SK-N-SH (cell line): Measurements from ENCODE around the gene RASL12. TPM values are rescaled to one million over a fixed set of nuclear protein-coding genes. Genes with fewer than 3 reads are reported as not detected.

ENCODE experiments used
- CTCF ChIA-PET: fragments of 300-600, 350-600 bp; formaldehyde crosslinking; extraction: SDS; loops from one replicate; lab custom pipeline; 2021; lab: Yijun Ruan, JAX
- POLR2A ChIA-PET: fragments of 350-600 bp; sonication (Branson Sonifier 250); formaldehyde crosslinking; extraction: SDS; loops from one replicate; lab custom pipeline; 2020; ENCODE audit warnings: antibody characterized with exemption, inconsistent platforms; lab: Yijun Ruan, JAX
- DNase-seq: peaks from one replicate; pipeline ENCODE4 v3.0.0; 2012
- H2AFZ ChIP-seq: fragments of 200-600 bp; sonication (generic); 2 replicates; pipeline ENCODE4 v1.8.1; 2016; ENCODE audit warnings: antibody characterized with exemption, mild to moderate bottlenecking, low read depth
- H3F3A ChIP-seq: fragments of 200-600 bp; sonication (generic); replicated peaks from 2 replicates; pipeline ENCODE3; 2016; ENCODE audit warnings: antibody characterized with exemption, mild to moderate bottlenecking; ENCODE audit not compliant: insufficient read depth
- H3K27ac ChIP-seq, 2 experiments: fragments of 200-500 bp in 1 of 2; fragments of 200-600 bp in 1 of 2; sonication (Bioruptor generic) in 1 of 2; sonication (generic), shearing (Covaris generic) in 1 of 2; 2 replicates each; pipeline versions ENCODE4 v1.5.1 to v1.6.1; 2014 to 2016; ENCODE audit warnings: low read depth in 2 of 2, inconsistent platforms in 1 of 2, low read length in 1 of 2, mild to moderate bottlenecking in 1 of 2, mixed read lengths in 1 of 2
- H3K27me3 ChIP-seq: fragments of 200-600 bp; sonication (generic), shearing (Covaris generic); 2 replicates; pipeline ENCODE4 v1.6.1; 2016; ENCODE audit warnings: mixed run types; ENCODE audit not compliant: insufficient read depth
- H3K36me3 ChIP-seq, 2 experiments: fragments of 200-500 bp in 1 of 2; fragments of 200-600 bp in 1 of 2; sonication (Bioruptor generic) in 1 of 2; sonication (generic) in 1 of 2; replicated peaks in 1 of 2; 2 replicates each; pipeline versions ENCODE3 to v1.5.1; 2014 to 2016; ENCODE audit warnings: low read length in 1 of 2, mild to moderate bottlenecking in 1 of 2; ENCODE audit not compliant: insufficient read depth in 2 of 2, control insufficient read depth in 1 of 2
- H3K4me1 ChIP-seq, 2 experiments: fragments of 200-500 bp in 1 of 2; fragments of 200-600 bp in 1 of 2; sonication (Bioruptor generic) in 1 of 2; sonication (generic), shearing (Covaris generic) in 1 of 2; 2 replicates each; pipeline versions ENCODE4 v1.5.1 to v1.6.1; 2014 to 2016; ENCODE audit warnings: low read depth in 1 of 2, low read length in 1 of 2, mixed run types in 1 of 2; ENCODE audit not compliant: insufficient read depth in 2 of 2, control insufficient read depth in 1 of 2
- H3K4me2 ChIP-seq: fragments of 200-600 bp; sonication (generic), shearing (Covaris generic); 2 replicates; pipeline ENCODE4 v1.6.1; 2017; ENCODE audit warnings: mixed run types
- H3K4me3 ChIP-seq, 2 experiments: fragments of 200-500 bp in 1 of 2; fragments of 200-600 bp in 1 of 2; sonication (Bioruptor generic) in 1 of 2; sonication (generic), shearing (Covaris generic) in 1 of 2; 2 replicates each; pipeline versions ENCODE4 v1.5.1 to v1.8.1; 2014 to 2016; ENCODE audit warnings: low read depth in 2 of 2, inconsistent platforms in 1 of 2, low read length in 1 of 2, mild to moderate bottlenecking in 1 of 2, mixed read lengths in 1 of 2, moderate library complexity in 1 of 2
- H3K79me2 ChIP-seq: fragments of 200-600 bp; sonication (generic); 2 replicates; pipeline ENCODE4 v1.8.1; 2017; ENCODE audit warnings: mild to moderate bottlenecking; ENCODE audit not compliant: insufficient read depth
- H3K9ac ChIP-seq: fragments of 200-600 bp; sonication (generic); 2 replicates; pipeline ENCODE4 v1.6.1; 2017; ENCODE audit warnings: mixed run types
- H3K9me2 ChIP-seq: fragments of 200-600 bp; sonication (generic); 2 replicates; pipeline ENCODE4 v1.6.1; 2017; ENCODE audit warnings: mixed run types
- H3K9me3 ChIP-seq: fragments of 200-600 bp; sonication (generic); 2 replicates; pipeline ENCODE4 v1.6.1; 2017; ENCODE audit warnings: mixed run types, mild to moderate bottlenecking, moderate library complexity
- H4K20me1 ChIP-seq: fragments of 200-600 bp; sonication (generic); 2 replicates; pipeline ENCODE4 v1.6.1; 2017; ENCODE audit warnings: mild to moderate bottlenecking, mixed run types; ENCODE audit not compliant: insufficient read depth
- ELF1 ChIP-seq: IDR thresholded peaks from 2 replicates; pipeline ENCODE4 v1.4.0; 2012
- EZH2phosphoT487 ChIP-seq: fragments of 200-600 bp; sonication (generic); IDR thresholded peaks from 2 replicates; pipeline ENCODE4 v1.6.1; 2017; ENCODE audit warnings: low read depth, mixed run types, mild to moderate bottlenecking, antibody characterized with exemption, moderate library complexity, borderline replicate concordance
- GABPA ChIP-seq: IDR thresholded peaks from 2 replicates; pipeline ENCODE4 v1.4.0; 2012; ENCODE audit warnings: low read depth, mild to moderate bottlenecking
- GATA2 ChIP-seq: sonication (generic); formaldehyde crosslinking; IDR thresholded peaks from 2 replicates; pipeline ENCODE4 v1.5.0; 2020; ENCODE audit warnings: mild to moderate bottlenecking, missing genetic modification reagents
- MXI1 ChIP-seq: IDR thresholded peaks from 2 replicates; pipeline ENCODE4 v1.6.1; 2012; ENCODE audit warnings: mild to moderate bottlenecking, low read depth, low read length, improper control_type of control experiment
- NFIC ChIP-seq: IDR thresholded peaks from 2 replicates; pipeline ENCODE4 v1.4.0; 2012; ENCODE audit warnings: borderline replicate concordance
- NRF1 ChIP-seq: IDR thresholded peaks from 2 replicates; pipeline ENCODE4 v1.6.1; 2012; ENCODE audit warnings: low read depth, mild to moderate bottlenecking, low read length
- PBX3 ChIP-seq: IDR thresholded peaks from 2 replicates; pipeline ENCODE4; 2012
- POLR2AphosphoS5 ChIP-seq: IDR thresholded peaks from 2 replicates; pipeline ENCODE4 v1.6.1; 2012; ENCODE audit warnings: low read depth, low read length
- RCOR1 ChIP-seq: fragments of 150-350 bp; IDR thresholded peaks from 2 replicates; pipeline ENCODE4 v1.6.1; 2017; ENCODE audit warnings: antibody characterized with exemption, low read length
- REST ChIP-seq: IDR thresholded peaks from 2 replicates; pipeline ENCODE4 v1.6.1; 2012; ENCODE audit warnings: mild to moderate bottlenecking, low read depth, low read length, moderate library complexity
- RFX5 ChIP-seq: IDR thresholded peaks from 2 replicates; pipeline ENCODE4 v1.6.1; 2012; ENCODE audit warnings: mild to moderate bottlenecking, improper control_type of control experiment, low read length
- RXRA ChIP-seq: IDR thresholded peaks from 2 replicates; pipeline ENCODE4 v1.4.0; 2012; ENCODE audit warnings: low read depth, mild to moderate bottlenecking, borderline replicate concordance
- SMC3 ChIP-seq: IDR thresholded peaks from 2 replicates; pipeline ENCODE4 v1.6.1; 2012; ENCODE audit warnings: low read depth, low read length, improper control_type of control experiment
- TAF1 ChIP-seq: IDR thresholded peaks from 2 replicates; pipeline ENCODE4 v1.6.1; 2012; ENCODE audit warnings: low read depth, mild to moderate bottlenecking, low read length, moderate library complexity, borderline replicate concordance
- USF1 ChIP-seq: IDR thresholded peaks from 2 replicates; pipeline ENCODE4 v1.4.0; 2012; ENCODE audit warnings: low read depth, borderline replicate concordance
- USF2 ChIP-seq: fragments of 150-350 bp; IDR thresholded peaks from 2 replicates; pipeline ENCODE4 v1.6.1; 2017; ENCODE audit warnings: antibody characterized with exemption, low read length, low read depth, borderline replicate concordance
- YY1 ChIP-seq: IDR thresholded peaks from 2 replicates; pipeline ENCODE4 v1.4.0; 2012; ENCODE audit warnings: low read depth, mild to moderate bottlenecking
- WGBS: methylation state at CpG from one replicate; pipeline ENCODE4 v1.1.6; 2017; ENCODE audit warnings: low lambda C conversion rate; 5-methylcytosine and 5-hydroxymethylcytosine counted together
- polyA plus RNA-seq, 3 experiments: library from polyadenylated mRNA; depleted of rRNA; stranded (reverse); fragments of >200 nt; gene quantifications; 2 replicates each; pipeline ENCODE4 v1.2.3, GENCODE V29; 2012
- TF ChIP-seq, protein P1 (sequence below): IDR thresholded peaks from 2 replicates; pipeline ENCODE4 v1.4.0; 2012; ENCODE audit warnings: low read depth

RASL12 gene
- polyA plus RNA-seq, 1 of the 3 experiments (the other 2 are of a cell fraction), result not detected

DNA sequence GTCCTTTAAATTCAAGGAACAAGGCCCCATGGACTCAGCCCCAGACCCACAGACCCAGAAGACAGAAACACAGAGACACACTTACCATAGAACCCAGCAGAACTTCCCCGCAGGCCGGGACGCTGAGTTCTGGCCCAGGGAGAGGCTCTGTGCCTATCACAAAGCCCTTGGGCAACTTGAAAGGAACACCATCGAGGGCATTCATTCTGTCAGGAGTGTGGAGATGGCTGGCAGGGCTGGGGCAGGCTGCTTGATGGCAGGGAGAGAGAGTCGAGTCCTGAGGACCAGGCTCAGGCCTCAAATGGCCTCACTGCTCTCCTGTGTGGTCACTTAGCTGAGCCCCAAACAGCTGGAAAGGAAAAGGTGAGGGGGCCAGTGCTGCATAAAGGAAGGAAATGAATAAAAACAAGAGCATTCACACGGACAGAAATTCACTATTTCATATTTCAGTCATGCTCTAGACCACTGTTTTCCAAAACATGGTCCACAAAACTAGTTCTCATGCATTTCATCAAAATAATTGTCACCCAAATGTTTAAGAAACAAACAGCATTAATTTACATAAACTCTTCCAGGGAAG is 38.3 kb upstream of the RASL12 start:
- POLR2A ChIA-PET, result no interaction called here
- no peaks in the 10 kb centered on the region for H4K20me1 ChIP-seq
- H3K9ac ChIP-seq, result no peak overlapping the region
- CTCF ChIA-PET, result interaction anchor here (0.7 to 1.9 kb wide), 2 partner anchors 51 to 375 kb away, joined by 3 to 7 read pairs; no protein-coding TSS in a partner anchor
- no peak overlapping the region for H3K27ac ChIP-seq
- DNase-seq, result no peak
- no peak overlapping the region for H3K4me3 ChIP-seq
- H3K4me2 ChIP-seq, result no peak overlapping the region
- H3K27me3 ChIP-seq, result no peaks in the 10 kb centered on the region
- H2AFZ ChIP-seq, result no peak overlapping the region
- H3K4me1 ChIP-seq, result peaks cover 0 to 2% of the 10 kb centered on the region in 2 experiments; a peak in 1 of 4 replicates
- H3K79me2 ChIP-seq, result no peaks in the 10 kb centered on the region
- 80% methylated on average over 2 of the region's 6 CpGs for WGBS
- peaks cover 12 to 33% of the 10 kb centered on the region in 2 experiments for H3K36me3 ChIP-seq
- H3K9me2 ChIP-seq, result no peaks in the 10 kb centered on the region
- no peaks in the 10 kb centered on the region for H3K9me3 ChIP-seq
- TF ChIP-seq SMC3, result no peak
- TF ChIP-seq EZH2phosphoT487, result no peak
- TF ChIP-seq REST, result no peak
- no peak for TF ChIP-seq USF1
- no peak for TF ChIP-seq PBX3
- TF ChIP-seq GABPA, result no peak
- no peak for TF ChIP-seq YY1
- no peak for TF ChIP-seq TAF1
- no peak for TF ChIP-seq NRF1
- TF ChIP-seq NFIC, result no peak
- no peak for TF ChIP-seq POLR2AphosphoS5
- no peak for TF ChIP-seq RXRA
- no peak for TF ChIP-seq RCOR1
- TF ChIP-seq, protein P1, sequence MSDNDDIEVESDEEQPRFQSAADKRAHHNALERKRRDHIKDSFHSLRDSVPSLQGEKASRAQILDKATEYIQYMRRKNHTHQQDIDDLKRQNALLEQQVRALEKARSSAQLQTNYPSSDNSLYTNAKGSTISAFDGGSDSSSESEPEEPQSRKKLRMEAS, result no peak
- no peak for TF ChIP-seq ELF1
- no peak for TF ChIP-seq MXI1
- TF ChIP-seq RFX5, result no peak
- TF ChIP-seq GATA2 (CRISPR knock-in tag), result no peak
- no peak for TF ChIP-seq USF2
- TF ChIP-seq, all 33 proteins: peak for 0
- H3F3A ChIP-seq, result no peaks in the 10 kb centered on the region
